ENCODE data around the gene MAP2K6.

MAP2K6 gene

GRCh38 chr17:69557339-69557738 is 142.8 kb downstream of the MAP2K6 start:
- Histone ChIP-seq H3K27ac (no peak overlapping the region), H3K4me2 (no peak overlapping the region), H2AFZ (ENCODE audit: low read depth) (no peak overlapping the region), H4K20me1 (ENCODE audit: insufficient read depth) (no peaks in the 10 kb centered on the region), H3K4me1 (ENCODE audit: low read depth, poor library complexity, severe bottlenecking) (no peaks in the 10 kb centered on the region), H3K36me3 (ENCODE audit: insufficient read depth) (no peaks in the 10 kb centered on the region), H3K9ac (no peak overlapping the region), H3K27me3 (ENCODE audit: insufficient read depth, low read depth) (no peaks in the 10 kb centered on the region), H3K4me3 (IDR thresholded peaks at IDR 0.05; ENCODE audit: insufficient read depth, low read depth, low read length) (no peak overlapping the region), H3K79me2 (ENCODE audit: insufficient read depth, low read depth) (no peaks in the 10 kb centered on the region)
- no peak for TF ChIP-seq CTCF (conservative IDR thresholded peaks at IDR 0.05; ENCODE audit: low read depth, low read length)

GRCh38 chr17:69558796-69559195 is 144.3 kb downstream of the MAP2K6 start:
- no peaks in the 10 kb centered on the region for H3K79me2 ChIP-seq (ENCODE audit: insufficient read depth, low read depth)
- no peak overlapping the region for H3K4me2 ChIP-seq
- H3K9ac ChIP-seq = no peak overlapping the region
- H2AFZ ChIP-seq (ENCODE audit: low read depth) = no peak overlapping the region
- no peak overlapping the region for H3K27ac ChIP-seq
- H4K20me1 ChIP-seq (ENCODE audit: insufficient read depth) = no peaks in the 10 kb centered on the region
- H3K4me3 ChIP-seq (IDR thresholded peaks at IDR 0.05; ENCODE audit: insufficient read depth, low read depth, low read length) = no peak overlapping the region
- TF ChIP-seq CTCF (conservative IDR thresholded peaks at IDR 0.05; ENCODE audit: low read depth, low read length) = no peak
- H3K4me1 ChIP-seq (ENCODE audit: low read depth, poor library complexity, severe bottlenecking) = no peaks in the 10 kb centered on the region
- no peaks in the 10 kb centered on the region for H3K36me3 ChIP-seq (ENCODE audit: insufficient read depth)
- H3K27me3 ChIP-seq (ENCODE audit: insufficient read depth, low read depth) = no peaks in the 10 kb centered on the region

- Histone ChIP-seq H3K4me3 (IDR thresholded peaks at IDR 0.05; ENCODE audit: insufficient read depth, low read depth, low read length) (no peak overlapping the region), H3K4me2 (no peak overlapping the region)
- TF ChIP-seq CTCF (conservative IDR thresholded peaks at IDR 0.05; ENCODE audit: low read depth, low read length) = no peak
Measured at GRCh38 chr17:69560987-69561441, 146.5 kb downstream of the MAP2K6 start.

GRCh38 chr17:69561462-69561861 is 147.0 kb downstream of the MAP2K6 start:
- Histone ChIP-seq H3K4me2 (no peak overlapping the region), H3K36me3 (ENCODE audit: insufficient read depth) (no peaks in the 10 kb centered on the region), H3K9ac (no peak overlapping the region), H3K4me1 (ENCODE audit: low read depth, poor library complexity, severe bottlenecking) (no peaks in the 10 kb centered on the region), H3K27me3 (ENCODE audit: insufficient read depth, low read depth) (no peaks in the 10 kb centered on the region), H2AFZ (ENCODE audit: low read depth) (no peak overlapping the region), H3K79me2 (ENCODE audit: insufficient read depth, low read depth) (no peaks in the 10 kb centered on the region), H3K27ac (no peak overlapping the region), H4K20me1 (ENCODE audit: insufficient read depth) (no peaks in the 10 kb centered on the region), H3K4me3 (IDR thresholded peaks at IDR 0.05; ENCODE audit: insufficient read depth, low read depth, low read length) (no peak overlapping the region)
- TF ChIP-seq CTCF (conservative IDR thresholded peaks at IDR 0.05; ENCODE audit: low read depth, low read length) = no peak

More at GRCh38 chr17:69560987-69561441, 146.5 kb downstream of the MAP2K6 start:
- H3K79me2 ChIP-seq (ENCODE audit: insufficient read depth, low read depth) = no peaks in the 10 kb centered on the region
- H3K4me1 ChIP-seq (ENCODE audit: low read depth, poor library complexity, severe bottlenecking) = no peaks in the 10 kb centered on the region
- no peaks in the 10 kb centered on the region for H3K27me3 ChIP-seq (ENCODE audit: insufficient read depth, low read depth)
- H3K27ac ChIP-seq = no peak overlapping the region
- no peak overlapping the region for H2AFZ ChIP-seq (ENCODE audit: low read depth)
- no peaks in the 10 kb centered on the region for H3K36me3 ChIP-seq (ENCODE audit: insufficient read depth)
- no peaks in the 10 kb centered on the region for H4K20me1 ChIP-seq (ENCODE audit: insufficient read depth)
- H3K9ac ChIP-seq = no peak overlapping the region
